CD4-positive, alpha-beta T cell (primary cell): ENCODE data around the gene NSL1. TPM values are rescaled to one million over a fixed set of nuclear protein-coding genes. Genes with fewer than 3 reads are reported as not detected.

ENCODE experiments used
- ATAC-seq: fragments of 200-7000 bp; cut with Tn5 transposase; one replicate; pipeline ENCODE4 v1.10.0; 2022; ENCODE audit warnings: mild to moderate bottlenecking; ENCODE audit not compliant: poor library complexity
- CTCF ChIA-PET: fragments of 350-600 bp; sonication (Branson Sonifier 250); formaldehyde crosslinking; loops from one replicate; lab custom pipeline; 2021; ENCODE audit warnings: antibody characterized with exemption, inconsistent platforms; lab: Charles Lee
- POLR2A ChIA-PET: fragments of 350-600 bp; sonication (Branson Sonifier 250); formaldehyde crosslinking; loops from one replicate; lab custom pipeline; 2021; ENCODE audit warnings: antibody characterized with exemption, inconsistent platforms; lab: Charles Lee
- DNase-seq, 14 experiments: peaks; one replicate each; pipeline ENCODE4 v3.0.0-alpha.2; 2013 to 2020; ENCODE audit warnings: mixed read lengths in 2 of 14
- H3K27ac ChIP-seq, 2 donors: one replicate each; pipeline versions ENCODE4 v1.5.1 to v1.7.0; 2013; ENCODE audit warnings: low read length in 2 of 2, low read depth in 1 of 2, mild to moderate bottlenecking in 1 of 2
- H3K27me3 ChIP-seq, 2 experiments: 1 replicate in 1 of 2; 2 replicates in 1 of 2; pipeline versions ENCODE4 v1.6.1 to v1.7.0; 2013; ENCODE audit warnings: low read length in 2 of 2, control low read depth in 1 of 2, mild to moderate bottlenecking in 1 of 2, moderate library complexity in 1 of 2; ENCODE audit not compliant: insufficient read depth in 2 of 2, control insufficient read depth in 1 of 2
- H3K36me3 ChIP-seq: one replicate; pipeline ENCODE4 v1.6.1; 2013; ENCODE audit warnings: low read length, control low read depth; ENCODE audit not compliant: insufficient read depth
- H3K4me1 ChIP-seq: one replicate; pipeline ENCODE4 v1.6.1; 2013; ENCODE audit warnings: low read length, control low read depth; ENCODE audit not compliant: insufficient read depth
- H3K4me3 ChIP-seq: one replicate; pipeline ENCODE4 v1.5.1; 2013; ENCODE audit warnings: mild to moderate bottlenecking, low read length, moderate library complexity
- H3K9me3 ChIP-seq, 2 experiments: 1 replicate in 1 of 2; 2 replicates in 1 of 2; pipeline versions ENCODE4 v1.6.1 to v1.7.0; 2013; ENCODE audit warnings: low read length in 2 of 2, mild to moderate bottlenecking in 2 of 2, control low read depth in 1 of 2, moderate library complexity in 1 of 2; ENCODE audit not compliant: control insufficient read depth in 1 of 2, insufficient read depth in 1 of 2
- H3K27ac Mint-ChIP-seq: one replicate; pipeline ENCODE4 v1.8.0; 2020; ENCODE audit warnings: mixed read lengths
- H3K27me3 Mint-ChIP-seq: one replicate; pipeline ENCODE4 v1.8.0; 2021; ENCODE audit warnings: mixed read lengths
- H3K36me3 Mint-ChIP-seq: one replicate; pipeline ENCODE4 v1.8.0; 2021; ENCODE audit warnings: low read depth, mixed read lengths
- H3K4me1 Mint-ChIP-seq: one replicate; pipeline ENCODE4 v1.8.0; 2021; ENCODE audit warnings: low read depth, mixed read lengths
- H3K4me3 Mint-ChIP-seq: one replicate; pipeline ENCODE4 v1.8.0; 2020; ENCODE audit warnings: mild to moderate bottlenecking, mixed read lengths
- H3K9me3 Mint-ChIP-seq: one replicate; pipeline ENCODE4 v1.8.0; 2020; ENCODE audit warnings: mixed read lengths
- CTCF ChIP-seq: fragments of 200-600 bp; IDR thresholded peaks from one replicate; pipeline ENCODE4 v1.8.0; 2022; ENCODE audit warnings: antibody characterized with exemption, mild to moderate bottlenecking
- intact Hi-C, 2 experiments: fragments of 100-400 bp; cut with DNase I in 1 of 2; cut with micrococcal nuclease in 1 of 2; formaldehyde crosslinking; loops; one replicate each; pipeline versions ENCODE4 v1.15.1 to v1.9.0; 2023 to 2025; cut with DNase I, micrococcal nuclease
- total RNA-seq, 174 experiments: library from RNA in 2 of 174; stranded (reverse) in 2 of 174; gene quantifications; one replicate each; pipeline ENCODE4 v1.2.3 and lab custom pipeline; 2021 to 2026

The NSL1 gene
- total RNA-seq, 2 experiments from 2014 or later, result 14.1 to 15.7 TPM

DNA sequence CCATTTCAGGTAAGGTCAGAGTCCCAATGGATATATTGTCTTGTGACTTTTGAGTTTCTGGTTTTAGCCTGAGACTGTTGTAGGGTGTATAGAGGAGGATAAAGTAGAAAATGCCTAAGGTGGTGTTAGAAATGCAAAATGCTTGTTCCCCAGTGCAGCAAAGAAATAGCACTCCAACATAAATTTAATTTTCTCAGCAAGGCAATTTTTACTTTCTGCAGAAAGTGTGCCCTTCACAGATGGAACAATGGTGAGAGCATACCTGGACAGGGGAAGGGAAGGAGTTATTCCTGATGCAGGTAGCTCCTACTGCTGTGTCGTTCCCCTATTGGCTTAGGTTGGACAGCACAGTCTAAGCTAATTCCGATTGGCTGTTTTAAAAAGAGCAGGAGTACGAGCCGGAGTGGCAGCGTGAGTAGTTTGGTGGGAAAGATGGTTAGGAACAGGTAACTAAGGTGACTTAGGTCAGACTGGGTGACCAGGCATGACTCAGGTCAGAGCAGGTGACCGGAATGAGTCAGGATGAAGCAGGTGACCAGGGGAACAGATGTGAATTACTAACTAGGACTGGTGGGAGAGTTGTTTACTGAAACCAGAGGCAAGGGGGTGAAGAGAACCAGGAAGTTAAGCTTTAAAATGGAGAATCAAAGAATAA is 34.3 kb upstream of the NSL1 start:
- no peak for ATAC-seq
- CTCF ChIA-PET, result no interaction called here
- H3K4me1 Mint-ChIP-seq, result no peaks in the 10 kb centered on the region
- Histone ChIP-seq H3K27ac (no peak overlapping the region), H3K9me3 (peaks cover 15 to 27% of the 10 kb centered on the region in 2 experiments), H3K27me3 (no peaks in the 10 kb centered on the region), H3K36me3 (no peaks in the 10 kb centered on the region), H3K4me3 (no peak overlapping the region), H3K4me1 (no peaks in the 10 kb centered on the region)
- no peak for DNase-seq
- H3K36me3 Mint-ChIP-seq, result peaks cover 3% of the 10 kb centered on the region
- H3K4me3 Mint-ChIP-seq, result no peak overlapping the region
- H3K27ac Mint-ChIP-seq, result no peak overlapping the region
- intact Hi-C loops, result no loop called here
- no peaks in the 10 kb centered on the region for H3K27me3 Mint-ChIP-seq
- peaks cover 13% of the 10 kb centered on the region for H3K9me3 Mint-ChIP-seq
- no peak for TF ChIP-seq CTCF
- POLR2A ChIA-PET, result no interaction called here

DNA sequence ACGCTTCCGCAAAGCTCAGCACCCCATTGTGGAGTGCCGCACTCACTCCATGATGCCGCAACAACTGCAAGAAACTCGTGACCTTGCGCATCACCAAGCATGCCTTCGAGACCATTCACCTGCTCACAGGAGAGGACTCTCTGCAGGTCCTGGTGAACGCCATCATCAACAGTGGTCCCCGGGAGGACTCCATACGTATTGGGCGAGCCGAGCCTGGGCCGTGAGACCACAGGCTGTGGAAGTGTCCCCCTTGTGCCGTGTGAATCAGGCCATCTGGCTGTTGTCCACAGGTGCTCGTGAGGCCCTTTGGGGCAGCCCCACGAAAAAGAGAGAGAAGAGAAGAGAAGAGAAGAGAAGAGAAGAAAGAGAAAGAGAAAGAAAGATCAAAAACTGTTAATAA is 32.6 kb upstream of the NSL1 start:
- no peaks in the 10 kb centered on the region for H3K27me3 Mint-ChIP-seq
- no peak for ATAC-seq
- Histone ChIP-seq H3K9me3 (peaks cover 15 to 27% of the 10 kb centered on the region in 2 experiments), H3K4me3 (no peak overlapping the region), H3K36me3 (no peaks in the 10 kb centered on the region), H3K4me1 (no peaks in the 10 kb centered on the region), H3K27ac (no peak overlapping the region), H3K27me3 (no peaks in the 10 kb centered on the region)
- intact Hi-C loops, result no loop called here
- H3K27ac Mint-ChIP-seq, result no peak overlapping the region
- POLR2A ChIA-PET, result no interaction called here
- CTCF ChIA-PET, result no interaction called here
- no peak for TF ChIP-seq CTCF
- peaks cover 13% of the 10 kb centered on the region for H3K9me3 Mint-ChIP-seq
- H3K4me3 Mint-ChIP-seq, result no peak overlapping the region
- no peak for DNase-seq
- H3K36me3 Mint-ChIP-seq, result peaks cover 3% of the 10 kb centered on the region
- H3K4me1 Mint-ChIP-seq, result no peaks in the 10 kb centered on the region

- H3K27ac Mint-ChIP-seq, result no peak overlapping the region
- no peak overlapping the region for H3K27ac ChIP-seq
- no peaks in the 10 kb centered on the region for H3K27me3 Mint-ChIP-seq
- no peak for DNase-seq
- intact Hi-C loops, result no loop called here
- H3K27me3 ChIP-seq, result no peaks in the 10 kb centered on the region
- H3K36me3 ChIP-seq, result no peaks in the 10 kb centered on the region
- POLR2A ChIA-PET, result no interaction called here
- peaks cover 13% of the 10 kb centered on the region for H3K9me3 Mint-ChIP-seq
- TF ChIP-seq CTCF, result no peak
- no peak for ATAC-seq
- H3K4me3 ChIP-seq, result no peak overlapping the region
- H3K9me3 ChIP-seq, result peaks cover 15 to 27% of the 10 kb centered on the region in 2 experiments
- no peaks in the 10 kb centered on the region for H3K36me3 Mint-ChIP-seq
- CTCF ChIA-PET, result no interaction called here
- H3K4me1 Mint-ChIP-seq, result no peaks in the 10 kb centered on the region
- no peaks in the 10 kb centered on the region for H3K4me1 ChIP-seq
- H3K4me3 Mint-ChIP-seq, result no peak overlapping the region
Measured at GRCh38 chr1:212822956-212823355, 31.4 kb upstream of the NSL1 start.
